GM21529 (cell line): ENCODE measurements around the gene ALDH1L2.
A peak's percentile ranks its signal among the peaks of the same experiment; 100 is the strongest.

Experiments
- ATAC-seq: cut with Tn5 transposase; IDR thresholded peaks from one replicate; pipeline ENCODE4 v1.9.1; 2021; ENCODE audit not compliant: unreplicated experiment

ALDH1L2 gene

DNA sequence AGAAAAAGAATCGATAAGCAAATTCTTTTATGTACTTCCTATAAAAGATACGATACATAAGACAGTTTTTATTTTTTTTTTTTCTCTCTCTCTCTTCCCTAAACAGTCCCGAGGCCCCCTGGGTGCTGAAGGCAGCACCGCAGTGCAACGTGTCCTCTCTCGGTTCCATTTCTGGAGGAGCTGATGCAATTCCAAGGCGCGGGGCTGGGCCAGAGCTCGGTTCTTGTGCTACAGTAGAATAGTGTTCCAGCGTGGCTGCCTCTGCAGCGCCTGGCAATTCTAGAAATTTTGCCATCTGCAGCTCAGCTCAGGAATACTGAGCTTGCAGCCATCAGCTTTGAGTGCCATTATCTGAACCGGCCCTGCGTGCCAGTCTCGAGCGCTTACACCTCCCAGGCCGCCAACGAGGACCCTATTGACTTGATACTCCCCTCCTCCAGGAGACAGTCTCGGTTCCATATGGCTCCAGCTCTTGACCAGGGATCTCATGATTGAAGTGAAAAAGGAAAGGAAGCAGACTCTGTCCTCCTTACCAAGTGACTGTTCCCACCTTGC lies 630 bp downstream of the ALDH1L2 start:
- ATAC-seq = peak; percentile 28

DNA sequence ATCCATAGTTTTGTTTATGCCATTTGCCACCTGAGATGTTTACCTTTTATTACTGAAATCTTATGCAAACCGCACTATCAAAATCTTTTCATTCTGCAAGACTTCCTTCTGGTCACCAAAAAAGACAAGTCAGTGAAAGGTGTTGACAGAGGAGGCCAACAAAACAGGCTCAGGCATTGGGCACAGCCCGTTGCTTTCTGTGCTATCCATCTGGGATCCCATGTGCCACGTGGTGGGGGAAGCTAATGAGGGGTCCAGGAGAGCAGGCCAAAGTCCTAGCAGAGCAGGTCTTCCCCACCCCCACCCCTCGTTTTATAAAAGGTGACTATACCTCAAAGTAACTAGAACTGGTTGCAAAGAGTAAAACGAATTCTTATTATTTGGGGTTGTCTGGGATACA lies 1.2 kb downstream of the ALDH1L2 start:
- no peak for ATAC-seq

DNA sequence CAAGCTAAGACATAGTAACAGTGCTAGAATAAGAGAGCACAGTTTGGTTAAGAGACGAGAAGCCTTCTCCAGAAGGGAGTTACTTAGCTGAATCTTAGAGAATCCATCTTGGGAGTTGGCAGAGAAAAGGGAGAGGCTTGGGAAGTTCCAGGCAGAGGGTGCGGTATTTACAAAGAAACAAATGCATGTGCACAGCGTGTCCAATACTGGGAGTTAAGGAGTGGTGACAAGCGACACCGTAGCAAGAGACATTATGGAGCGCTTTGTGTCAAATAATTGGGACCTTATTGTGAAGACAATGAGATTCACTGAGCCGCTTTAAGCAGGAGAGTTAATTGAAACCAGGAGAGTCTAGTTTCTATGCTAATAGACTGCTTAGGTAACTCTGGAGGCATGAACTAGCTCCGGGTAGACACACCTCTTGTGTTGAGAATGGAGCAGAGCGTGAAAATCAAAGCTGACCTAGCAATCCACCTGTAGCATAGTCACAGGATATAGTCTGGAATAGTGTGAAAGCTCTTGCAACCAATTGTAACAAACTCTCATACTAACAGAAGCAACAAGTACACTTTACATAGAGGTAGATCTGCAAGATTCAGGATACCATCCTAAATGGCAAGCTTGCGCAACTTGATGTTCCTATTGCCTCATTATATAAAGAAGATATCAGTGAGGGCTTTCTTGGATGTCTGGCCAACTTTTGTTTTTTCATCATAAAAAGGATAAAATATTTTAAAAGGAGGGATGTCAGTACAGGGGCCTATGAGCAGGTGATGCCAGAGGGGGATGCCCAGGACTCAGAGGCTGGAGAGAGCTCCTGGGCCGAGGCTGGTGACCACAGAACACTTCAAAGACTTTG lies 5.3 kb downstream of the ALDH1L2 start:
- no peak for ATAC-seq

DNA sequence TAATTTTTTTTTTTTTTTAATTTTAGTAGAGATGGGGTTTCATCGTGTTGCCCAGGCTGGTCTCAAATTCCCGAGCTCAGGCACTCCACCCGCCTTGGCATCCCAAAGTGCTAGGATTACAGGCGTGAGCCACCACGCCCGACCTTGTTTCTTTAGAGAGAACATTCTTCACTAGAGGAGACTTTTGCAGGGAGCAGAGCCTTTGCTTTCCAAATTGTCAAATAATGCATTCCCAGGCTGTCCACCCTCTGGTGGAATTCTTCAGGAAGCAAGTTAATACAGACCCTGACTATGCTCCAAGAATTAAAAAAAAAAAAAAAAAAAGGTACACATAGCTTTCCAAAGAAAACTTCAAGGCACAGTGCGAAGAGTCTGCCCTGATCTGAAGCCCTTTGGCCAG lies 6.8 kb downstream of the ALDH1L2 start:
- ATAC-seq = no peak

DNA sequence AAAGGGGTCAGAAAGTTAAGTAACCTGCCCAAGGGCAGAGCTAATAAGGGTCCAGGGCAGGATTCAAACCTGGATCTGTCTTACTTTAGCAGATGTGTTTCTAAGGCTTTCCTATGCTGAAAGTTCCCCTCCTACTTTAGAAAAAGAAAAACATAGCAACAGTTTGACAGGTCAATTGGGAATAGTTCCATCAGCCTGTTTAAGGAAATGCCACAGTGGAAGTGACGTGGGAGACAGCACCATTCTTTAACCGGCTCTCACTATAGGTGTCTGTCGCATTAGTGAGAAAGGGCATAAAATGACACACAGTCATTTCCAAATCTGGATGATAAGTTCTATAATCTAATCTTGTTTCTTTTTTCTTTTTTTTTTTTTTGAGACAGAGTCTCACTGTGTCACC lies 7.3 kb downstream of the ALDH1L2 start:
- ATAC-seq = no peak

DNA sequence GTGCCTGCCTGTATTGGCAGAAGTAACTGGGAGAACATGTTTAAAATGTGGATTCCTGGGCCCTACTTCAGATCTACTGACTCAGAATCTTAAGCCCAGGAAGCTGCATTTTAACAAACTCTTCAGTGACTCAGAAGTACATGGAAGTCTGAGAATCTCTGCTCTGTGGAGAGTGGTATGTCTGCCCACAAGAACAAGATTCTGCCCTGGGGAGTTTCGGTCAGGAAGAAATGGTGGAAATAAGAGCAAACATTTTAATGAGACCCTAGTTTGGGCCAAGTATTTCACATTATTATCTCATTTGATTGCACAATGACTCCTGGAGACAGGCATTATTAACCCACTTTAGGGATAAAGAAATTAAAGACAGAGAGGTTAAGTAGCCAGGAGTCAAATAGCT lies 8.2 kb downstream of the ALDH1L2 start:
- no peak for ATAC-seq

DNA sequence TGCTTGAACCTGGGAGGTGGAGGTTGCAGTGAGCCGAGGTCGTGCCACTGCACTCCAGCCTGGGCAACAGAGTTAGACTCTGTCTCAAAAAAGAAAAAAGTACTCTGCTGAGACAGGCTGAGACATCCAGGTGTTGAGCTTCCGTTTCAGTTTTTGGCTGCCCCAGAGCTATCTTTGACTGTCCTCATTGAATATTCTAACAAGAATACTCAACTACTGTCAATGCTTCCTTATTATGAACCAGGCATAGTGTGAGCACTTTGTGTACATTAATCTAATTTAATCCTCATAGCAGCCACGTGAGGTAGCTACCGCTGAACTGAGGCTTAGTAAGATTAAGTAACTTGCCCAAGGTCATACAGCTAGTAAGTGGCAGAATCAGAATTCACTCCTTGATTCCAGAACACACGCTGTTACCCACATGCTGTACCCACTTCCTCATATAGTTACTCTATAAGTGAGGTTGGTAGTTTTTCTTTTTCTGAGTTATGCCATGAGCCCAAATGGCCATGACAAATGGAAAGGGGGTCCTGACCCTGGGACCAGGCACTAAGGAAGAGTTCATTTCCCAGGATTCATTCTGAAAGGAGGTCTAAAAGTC lies 11.3 kb downstream of the ALDH1L2 start:
- no peak for ATAC-seq

DNA sequence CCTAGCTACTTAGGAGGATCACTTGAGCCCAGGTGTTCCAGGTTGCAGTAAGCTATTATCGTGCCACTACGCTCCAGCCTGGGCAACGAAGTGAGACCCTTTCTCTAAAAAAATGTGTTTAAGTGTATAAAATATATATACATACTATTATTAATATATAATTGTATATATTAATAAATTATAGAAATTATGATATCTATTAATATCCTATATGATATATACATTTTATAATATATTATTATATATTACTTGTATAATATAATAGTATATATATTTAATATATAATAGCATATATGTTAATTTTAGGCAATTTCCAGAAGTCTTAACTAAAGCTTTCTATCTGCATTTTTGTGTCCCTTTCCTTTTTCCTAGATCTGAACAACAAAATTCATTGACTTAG lies 12.3 kb downstream of the ALDH1L2 start:
- no peak for ATAC-seq

DNA sequence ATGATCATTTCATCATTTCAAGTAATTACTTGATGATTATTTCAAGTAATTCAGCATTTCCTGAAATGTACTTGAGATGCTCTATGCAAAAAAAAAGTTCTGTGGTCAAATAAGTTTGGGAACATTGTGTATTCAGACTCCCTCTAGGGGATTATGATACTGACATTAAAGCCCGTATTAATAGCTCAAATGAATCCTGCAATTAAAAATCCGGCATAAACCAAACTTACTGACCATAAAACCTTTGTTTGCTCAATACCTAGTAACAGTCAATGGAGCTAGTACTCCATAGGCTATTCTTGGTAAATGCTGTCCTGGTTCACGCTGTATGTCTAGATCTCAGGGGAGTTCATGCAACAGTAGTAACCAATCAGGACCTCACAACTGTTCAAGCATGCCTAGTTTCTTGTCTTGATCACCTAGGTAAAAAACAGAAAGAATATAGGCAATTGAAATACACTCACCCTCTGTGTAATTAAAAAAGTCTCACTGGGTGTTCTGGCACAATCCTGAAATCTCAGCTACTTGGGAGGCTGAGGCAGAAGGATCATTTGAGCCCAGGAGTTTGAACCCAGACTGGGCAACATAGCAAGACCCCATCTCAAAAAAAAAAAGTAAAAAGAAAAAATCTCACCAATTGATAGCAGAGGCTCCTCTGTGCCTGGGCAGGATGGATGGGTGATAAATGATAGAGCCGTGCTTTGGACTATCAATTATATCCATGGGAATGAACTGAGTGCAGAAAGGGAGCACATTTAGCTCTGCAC lies 14.1 kb downstream of the ALDH1L2 start:
- ATAC-seq = no peak

DNA sequence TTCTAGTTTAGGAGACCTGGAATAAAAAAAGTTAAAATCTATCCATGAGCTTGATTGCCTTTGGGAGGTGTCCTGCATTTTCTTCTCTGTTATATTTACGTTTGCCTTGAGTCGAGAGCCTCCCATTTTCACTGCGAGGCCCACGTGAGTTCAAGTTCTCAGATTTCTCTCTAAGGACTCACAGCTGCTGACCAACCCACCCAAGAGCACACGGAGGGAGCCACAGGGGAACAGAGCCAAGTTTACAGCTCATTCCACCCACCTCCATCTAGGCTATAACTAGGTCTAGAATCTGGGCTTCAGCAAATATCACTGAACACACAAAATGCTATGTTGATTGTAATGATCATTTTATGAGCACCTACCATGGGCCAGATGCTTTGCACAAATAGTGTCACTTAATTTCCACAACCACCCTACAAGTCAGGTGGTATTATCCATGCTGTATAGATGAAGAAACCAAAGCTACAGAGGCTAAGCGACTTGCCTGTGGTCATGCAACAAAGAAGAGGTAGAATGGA lies 16.7 kb downstream of the ALDH1L2 start:
- ATAC-seq = no peak

DNA sequence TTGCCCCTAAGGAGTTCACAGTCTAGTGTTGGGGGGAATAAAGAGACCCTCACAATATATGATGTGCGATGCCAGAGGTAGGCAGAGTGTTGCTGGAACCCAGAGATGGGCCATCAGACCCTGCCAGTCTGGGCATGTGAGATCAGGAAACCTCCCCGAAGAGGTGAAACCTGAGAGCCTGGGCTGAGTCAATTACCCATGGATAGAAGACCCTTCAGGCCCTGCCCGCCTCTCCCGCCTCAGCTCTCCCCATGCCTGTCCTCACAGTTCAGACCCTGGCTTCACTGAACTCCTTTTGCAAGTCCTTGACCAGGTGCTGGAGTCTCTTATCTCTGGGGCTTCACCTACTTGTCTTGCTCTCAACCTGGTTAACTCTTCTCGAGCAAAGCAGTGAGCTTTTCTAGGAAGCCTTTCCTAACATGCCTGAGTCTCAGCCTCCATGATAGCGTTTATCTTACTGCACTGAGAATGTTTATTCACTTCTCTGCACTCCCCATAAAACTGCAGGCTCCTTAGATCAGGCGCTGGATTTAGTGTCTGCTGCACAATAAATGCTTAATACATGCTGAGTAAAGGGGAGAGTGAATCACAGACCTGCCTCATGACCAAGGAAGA lies 19.6 kb downstream of the ALDH1L2 start:
- no peak for ATAC-seq

DNA sequence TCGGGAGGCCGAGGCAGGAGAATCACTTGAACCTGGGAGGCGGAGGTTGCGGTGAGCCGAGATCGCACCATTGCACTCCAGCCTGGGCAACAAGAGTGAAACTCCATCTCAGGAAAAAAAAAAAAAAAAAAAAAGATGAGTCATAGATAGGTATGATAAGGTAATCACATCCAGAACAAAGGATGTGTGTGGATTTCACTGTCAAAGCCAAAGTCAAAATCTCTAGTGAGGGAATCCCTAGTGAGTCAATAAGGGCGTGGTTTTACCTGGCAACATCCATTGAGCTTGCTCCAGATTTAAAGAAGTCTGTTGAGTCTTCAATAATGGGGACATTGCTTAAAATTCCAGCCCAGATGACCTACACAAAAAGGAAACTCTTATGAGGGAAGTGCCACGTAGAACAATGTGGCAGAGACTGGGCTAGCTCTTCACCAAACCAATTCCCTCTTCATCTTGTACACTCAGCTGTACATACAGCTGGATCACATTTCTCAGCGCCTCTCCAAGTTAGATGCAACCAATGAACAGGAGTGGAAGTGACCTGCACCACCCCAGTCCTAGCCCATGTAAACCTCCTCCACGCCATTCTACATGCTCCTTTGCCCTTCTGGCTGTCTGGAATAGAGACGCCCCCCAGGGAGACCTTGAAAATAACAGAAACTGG lies 23.4 kb downstream of the ALDH1L2 start:
- no peak for ATAC-seq

DNA sequence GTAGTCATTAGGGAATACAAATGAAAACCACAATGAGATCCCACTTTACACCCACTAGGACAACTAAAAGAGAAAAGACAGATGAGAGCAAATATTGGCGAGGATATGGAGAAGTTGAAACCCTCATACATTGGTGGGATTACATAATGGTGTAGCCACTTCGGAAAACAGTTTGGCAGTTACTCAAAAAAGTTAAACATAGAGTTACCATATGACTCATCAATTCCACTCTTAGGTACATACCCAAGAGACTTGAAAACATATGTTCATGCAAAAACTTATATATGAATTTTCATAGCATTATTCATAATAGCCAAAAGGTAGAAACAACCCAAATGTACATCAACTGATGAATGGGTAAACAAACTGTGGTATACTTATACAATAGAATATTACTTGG lies 27.1 kb downstream of the ALDH1L2 start:
- no peak for ATAC-seq

DNA sequence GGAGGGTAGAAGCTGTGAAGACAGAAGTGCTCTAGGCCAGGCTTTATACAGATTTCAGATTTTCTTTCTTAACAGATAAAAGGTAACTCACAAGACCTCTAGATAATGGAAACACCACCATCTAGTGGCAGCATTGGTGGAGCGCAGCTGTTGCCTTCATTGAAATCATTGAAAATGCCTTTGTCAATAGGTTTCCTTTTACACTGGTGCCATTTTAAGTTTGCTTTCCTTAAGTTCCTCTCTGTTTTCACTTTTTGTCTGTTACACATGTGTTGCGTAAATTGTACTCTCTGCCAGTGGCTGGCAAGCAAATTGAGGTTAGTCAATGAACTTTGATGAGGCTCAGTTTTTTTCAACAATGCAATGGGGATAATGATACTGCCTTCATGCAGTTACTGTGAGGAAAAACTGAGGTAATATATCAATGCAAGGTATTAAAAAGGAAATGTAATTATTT lies 31.1 kb downstream of the ALDH1L2 start:
- ATAC-seq = peak; percentile 79

DNA sequence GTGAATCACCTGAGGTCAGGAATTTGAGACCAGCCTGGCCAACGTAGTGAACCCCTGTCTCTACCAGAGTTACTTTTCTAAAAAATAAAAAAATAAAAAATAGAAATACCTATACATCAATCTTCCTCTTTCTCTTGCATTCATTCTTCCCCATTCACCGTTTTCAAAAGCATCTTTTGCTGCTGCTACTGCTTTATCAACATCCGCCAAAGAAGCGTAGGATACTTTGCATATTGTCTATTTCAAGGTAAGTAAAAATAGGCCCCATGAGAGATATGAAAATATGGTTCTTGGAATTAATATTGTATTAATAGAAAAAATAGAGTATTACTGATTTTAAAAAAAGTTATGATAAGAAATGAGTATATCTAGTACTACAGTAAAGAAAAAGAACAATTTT lies 32.3 kb downstream of the ALDH1L2 start:
- ATAC-seq = no peak

DNA sequence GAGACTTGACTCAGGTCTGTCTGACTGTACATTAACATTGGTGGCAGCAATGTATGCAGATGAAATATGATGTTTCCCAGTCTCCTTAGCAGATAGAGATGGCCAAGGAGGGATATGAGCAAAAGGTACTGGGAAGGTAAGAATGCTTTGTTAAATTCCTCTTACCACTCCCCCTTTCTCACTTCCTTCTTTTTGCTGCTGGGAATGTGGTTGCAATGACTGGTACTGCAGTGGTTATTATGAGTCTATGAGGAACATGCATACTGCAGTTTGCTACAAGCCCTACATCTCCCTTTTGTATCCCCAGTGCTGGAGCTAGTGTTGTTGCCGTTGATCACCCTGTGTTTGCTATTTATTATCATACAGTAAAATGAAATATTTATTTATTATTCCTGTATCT lies 35.9 kb downstream of the ALDH1L2 start:
- no peak for ATAC-seq

DNA sequence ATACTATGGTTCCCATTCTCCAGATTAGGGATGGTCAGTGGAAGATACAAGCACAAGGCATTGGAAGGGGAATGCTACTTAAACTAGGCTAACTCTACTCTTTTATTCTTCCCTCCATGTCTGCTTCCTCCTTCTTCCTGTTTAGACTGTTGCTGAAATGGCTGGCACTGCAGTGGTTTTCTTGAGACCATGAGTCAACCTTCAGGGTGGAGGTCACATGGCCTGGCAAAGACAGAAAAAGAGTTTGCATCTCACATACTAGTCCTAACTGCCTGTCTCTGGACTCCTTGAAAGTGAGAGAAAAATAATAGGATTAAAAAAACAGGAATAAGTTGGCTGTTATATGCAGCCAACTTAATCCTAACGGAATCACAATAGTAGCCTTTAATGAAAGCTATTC lies 37.0 kb downstream of the ALDH1L2 start:
- ATAC-seq = no peak

DNA sequence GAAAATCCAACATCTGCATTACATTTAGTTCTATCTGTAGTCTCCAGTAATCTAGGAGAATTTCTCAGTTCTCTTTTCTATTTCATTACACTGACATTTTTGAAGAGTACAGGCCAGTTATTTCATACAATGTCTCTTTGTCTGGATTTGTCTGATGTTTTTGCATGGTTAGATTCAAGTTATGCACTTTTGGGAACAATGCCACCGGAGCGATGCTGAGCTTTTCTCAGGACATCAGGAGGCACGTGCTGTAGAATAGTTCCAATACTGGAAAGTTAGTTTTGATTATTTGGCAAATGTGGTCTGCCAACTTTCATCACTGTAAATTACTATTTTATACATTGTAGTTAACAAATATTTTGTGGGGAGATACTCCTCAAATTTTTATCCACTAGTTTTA lies 43.1 kb downstream of the ALDH1L2 start:
- ATAC-seq = no peak

DNA sequence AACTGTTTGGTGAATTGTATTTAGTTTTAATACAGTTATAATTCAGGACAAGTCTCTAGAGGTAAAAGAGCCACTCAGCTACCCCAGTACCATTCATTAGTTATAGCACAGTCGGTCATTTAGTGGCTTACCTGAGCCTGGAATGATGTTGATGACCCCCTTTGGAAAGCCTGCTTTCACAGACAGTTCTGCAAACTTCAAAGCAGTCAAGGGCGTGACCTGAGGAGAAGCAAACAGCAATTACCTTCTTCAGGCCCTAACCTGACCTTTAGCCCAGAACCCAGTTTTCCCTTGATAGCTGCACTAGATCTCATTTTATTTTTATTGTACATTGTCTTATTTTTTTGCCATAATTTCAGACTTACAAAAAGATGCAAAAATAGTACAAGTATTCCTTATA lies 43.8 kb downstream of the ALDH1L2 start:
- ATAC-seq = no peak

DNA sequence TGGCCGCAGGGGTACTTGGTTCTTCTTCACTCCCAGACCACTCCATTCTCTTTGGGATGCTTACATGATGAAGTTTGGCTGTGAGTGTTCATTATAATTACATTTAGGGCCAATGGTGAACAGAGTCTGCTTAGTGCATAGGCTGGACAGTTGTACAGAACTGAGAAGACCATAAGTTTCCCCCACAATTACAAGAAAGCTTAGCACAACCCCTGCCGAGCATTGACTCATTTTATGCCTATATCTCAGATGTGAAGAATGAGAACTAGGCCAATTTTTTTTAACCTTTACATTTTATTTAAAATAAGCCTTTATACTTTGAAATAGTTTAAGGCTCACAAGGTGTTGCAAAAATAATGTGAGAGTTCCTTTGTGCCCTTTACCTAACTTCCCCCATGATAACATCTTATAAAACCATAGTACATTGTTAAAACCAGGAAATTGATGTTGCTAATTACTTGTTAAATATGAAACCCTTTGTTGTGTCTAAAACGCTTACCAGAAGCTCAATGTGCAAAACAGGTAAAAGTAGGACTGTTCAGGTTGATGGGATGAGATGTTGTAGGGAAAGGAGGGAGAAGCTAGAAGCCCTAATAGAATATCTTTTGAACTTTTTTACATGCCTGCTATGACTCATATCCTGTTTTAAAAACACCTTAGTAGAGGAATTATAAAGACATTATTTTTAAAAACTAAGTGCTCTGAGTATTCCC lies 47.2 kb downstream of the ALDH1L2 start:
- ATAC-seq = no peak
